PC-3 (cell line): ENCODE data around the gene GRIA4.

Experiments
- CTCF ChIP-seq: fragments of 300-600 bp; sonication (generic); conservative IDR thresholded peaks from 2 replicates; pipeline ENCODE4 v1.5.1; 2017; ENCODE audit warnings: antibody characterized with exemption, low read depth, mild to moderate bottlenecking, low read length
- EZH2 ChIP-seq: fragments of 300-600 bp; sonication (generic); IDR thresholded peaks from one replicate; pipeline ENCODE4 v1.6.1; 2017; ENCODE audit warnings: antibody characterized with exemption, mild to moderate bottlenecking, low read length; ENCODE audit not compliant: unreplicated experiment
- EZH2phosphoT487 ChIP-seq: fragments of 300-600 bp; sonication (generic); IDR thresholded peaks from 2 replicates; pipeline ENCODE4 v1.6.1; 2018; ENCODE audit warnings: mild to moderate bottlenecking, antibody characterized with exemption, low read length, borderline replicate concordance

GRCh38 chr11:105829084-105829483 is 219.2 kb downstream of the GRIA4 start:
- TF ChIP-seq CTCF (no peak), EZH2 (no peak), EZH2phosphoT487 (no peak)
